ENCODE results near the gene ZBTB20. TPM values are rescaled to one million over a fixed set of nuclear protein-coding genes. Genes with fewer than 3 reads are reported as not detected.
A peak's percentile ranks its signal among the peaks of the same experiment; 100 is the strongest.

Gene ZBTB20
- total and polyA plus RNA-seq, 10 of the 15 experiments (the other 5 are each of a cell fraction or from before 2014, with no cell fraction given) = 0.20 to 5.5 (median 2.2) TPM

- peak in 1 of 2 experiments; percentile 73; a peak in 2 of 3 replicates for TF ChIP-seq EGR1 (IDR thresholded peaks at IDR 0.05; ENCODE audit: borderline replicate concordance in 1 of 2, low read depth in 2 of 2, low read length in 2 of 2)
- no peak for TF ChIP-seq SIX5 (IDR thresholded peaks at IDR 0.05; ENCODE audit: low read depth, low read length, severe bottlenecking)
- TF ChIP-seq MEF2A (IDR thresholded peaks at IDR 0.05; ENCODE audit: insufficient read depth, low read depth, low read length) = 0 out of 2 replicates have a peak, but pooled peaks have one; percentile 41
- 0 out of 2 replicates have a peak, but pooled peaks have one; percentile 54 for TF ChIP-seq FOXM1 (IDR thresholded peaks at IDR 0.05; ENCODE audit: low read depth, low read length)
- TF ChIP-seq NRF1 (conservative IDR thresholded peaks at IDR 0.05; ENCODE audit: low read depth, low read length) = no peak
- no peak; the same call in 1 of the 2 replicates for TF ChIP-seq SMC3 (IDR thresholded peaks at IDR 0.05; ENCODE audit: borderline replicate concordance, low read length)
- no peak for TF ChIP-seq SMARCA5 (IDR thresholded peaks at IDR 0.05)
- TF ChIP-seq ATF3 (IDR thresholded peaks at IDR 0.05; ENCODE audit: borderline replicate concordance, extremely low read depth, low read depth, low read length) = no peak
- no peak for TF ChIP-seq TARDBP (IDR thresholded peaks at IDR 0.05; ENCODE audit: borderline replicate concordance)
- TF ChIP-seq CHD4 (IDR thresholded peaks at IDR 0.05) = no peak
- no peak for TF ChIP-seq FOXK2 (IDR thresholded peaks at IDR 0.05)
- TF ChIP-seq YY1 (IDR thresholded peaks at IDR 0.05; ENCODE audit: low read depth, low read length) = peak; percentile 57; the same call in 1 of the 2 replicates
- TF ChIP-seq CREM (IDR thresholded peaks at IDR 0.05; ENCODE audit: low read depth) = peak; percentile 36; the same call in 1 of the 2 replicates
- no peak for TF ChIP-seq HCFC1 (IDR thresholded peaks at IDR 0.05; ENCODE audit: low read length)
- TF ChIP-seq SP1 (IDR thresholded peaks at IDR 0.05; ENCODE audit: low read depth, low read length) = peak; percentile 47
- no peak for TF ChIP-seq HSF1 (IDR thresholded peaks at IDR 0.05; ENCODE audit: low read depth, low read length)
- TF ChIP-seq POLR2AphosphoS2 (IDR thresholded peaks at IDR 0.05; ENCODE audit: low read depth, low read length) = no peak
- no peak for TF ChIP-seq USF1 (IDR thresholded peaks at IDR 0.05; ENCODE audit: borderline replicate concordance, extremely low read length, insufficient read depth, low read depth, low read length)
- TF ChIP-seq IRF4 (IDR thresholded peaks at IDR 0.05; ENCODE audit: low read depth, low read length) = no peak
- no peak for TF ChIP-seq ZNF622 (IDR thresholded peaks at IDR 0.05)
- TF ChIP-seq RUNX3 (IDR thresholded peaks at IDR 0.05; ENCODE audit: low read length) = peak; percentile 52; the same call in 1 of the 2 replicates
- TF ChIP-seq TCF12 (IDR thresholded peaks at IDR 0.05; ENCODE audit: low read depth, low read length) = no peak
- TF ChIP-seq NFIC (IDR thresholded peaks at IDR 0.05; ENCODE audit: low read depth, low read length) = 0 out of 2 replicates have a peak, but pooled peaks have one; percentile 31
- no peak for TF ChIP-seq MYC (IDR thresholded peaks at IDR 0.05; ENCODE audit: insufficient read depth, insufficient read length, insufficient replicate concordance, low read length, severe bottlenecking)
- no peak for TF ChIP-seq TCF7 (IDR thresholded peaks at IDR 0.05; ENCODE audit: borderline replicate concordance)
- peak in 1 of 3 experiments; percentile 34; a peak in 2 of 6 replicates for TF ChIP-seq CTCF (IDR thresholded peaks at IDR 0.05 in 2 of 3, conservative IDR thresholded peaks at IDR 0.05 in 1 of 3; ENCODE audit: control insufficient read depth in 2 of 3, extremely low read depth in 1 of 3, insufficient read depth in 1 of 3, low read depth in 3 of 3, low read length in 3 of 3)
- no peak for TF ChIP-seq NBN (IDR thresholded peaks at IDR 0.05)
Observed at GRCh38 chr3:114411811-114412803, 735.0 kb downstream of the ZBTB20 start (continued).
